ENCODE measurements around the gene IL34.

GRCh38 chr16:70665113-70665694 lies 18.8 kb downstream of the IL34 start:
- TF ChIP-seq POLR2A (IDR thresholded peaks at IDR 0.05; ENCODE audit: low read length) (no peak), GATA1 (IDR thresholded peaks at IDR 0.05; ENCODE audit: low read depth, low read length) (no peak)

Measured in erythroblast (primary cell).